NCI-H1436 (cell line): Measurements from ENCODE around the gene DMWD.
"Not testable (repeated sequence)": the region's sequence is repeated elsewhere in the genome, so short reads cannot be mapped to it uniquely, and the experiment has no call there.

ENCODE experiments used
- DNase-seq: peaks from one replicate; lab custom pipeline; 2025; lab: John Stamatoyannopoulos, UW

Gene DMWD

DNA sequence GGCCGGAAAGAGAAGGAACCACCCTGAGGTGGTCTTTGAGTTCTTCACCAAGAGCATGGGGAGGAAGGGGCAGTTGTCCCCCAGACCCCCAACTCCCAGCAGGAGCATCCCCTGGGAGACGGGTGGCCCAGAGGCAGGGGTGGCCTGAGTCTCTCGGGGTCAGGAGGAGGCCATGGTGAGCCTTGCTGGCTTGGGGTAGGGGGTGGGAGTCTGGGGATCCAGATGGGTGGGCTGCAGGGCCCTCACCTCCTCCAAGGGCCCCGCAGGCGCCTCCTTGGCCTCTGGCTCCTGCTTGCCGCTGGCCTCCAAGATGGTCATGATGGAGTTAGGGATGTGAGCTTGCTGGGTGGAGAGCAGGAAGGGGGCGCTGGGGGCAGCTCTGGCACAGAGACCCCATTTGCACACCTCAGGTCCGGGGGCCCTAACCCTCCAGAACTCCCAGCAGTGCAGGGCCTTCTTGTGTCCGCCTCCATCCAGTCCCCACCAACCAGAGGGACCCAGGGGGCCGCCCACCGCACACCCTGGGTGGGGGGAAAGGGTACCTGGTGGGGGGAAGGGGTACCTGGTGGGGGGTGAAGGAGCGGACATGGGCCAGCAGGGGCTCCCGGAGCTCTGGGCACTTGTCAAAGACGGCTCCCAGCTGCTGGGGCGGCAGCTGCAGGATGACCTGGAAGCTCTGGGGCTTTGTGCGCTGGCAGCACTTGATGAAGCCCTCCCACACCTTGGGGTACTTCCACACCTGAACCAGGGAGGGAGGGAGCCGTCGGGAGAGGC lies 23.8 kb upstream of the DMWD start:
- DNase-seq: no peak

- no peak for DNase-seq
These were observed 23.0 kb upstream of the DMWD start for GRCh38 chr19:45815481-45816216.

GRCh38 chr19:45814851-45815480 lies 22.3 kb upstream of the DMWD start, which contains the start of gene RSPH6A:
RSPH6A (minus strand) TSS chr19:45815308; CDS start chr19:45815176, 132 bp downstream.
- no peak for DNase-seq

DNA sequence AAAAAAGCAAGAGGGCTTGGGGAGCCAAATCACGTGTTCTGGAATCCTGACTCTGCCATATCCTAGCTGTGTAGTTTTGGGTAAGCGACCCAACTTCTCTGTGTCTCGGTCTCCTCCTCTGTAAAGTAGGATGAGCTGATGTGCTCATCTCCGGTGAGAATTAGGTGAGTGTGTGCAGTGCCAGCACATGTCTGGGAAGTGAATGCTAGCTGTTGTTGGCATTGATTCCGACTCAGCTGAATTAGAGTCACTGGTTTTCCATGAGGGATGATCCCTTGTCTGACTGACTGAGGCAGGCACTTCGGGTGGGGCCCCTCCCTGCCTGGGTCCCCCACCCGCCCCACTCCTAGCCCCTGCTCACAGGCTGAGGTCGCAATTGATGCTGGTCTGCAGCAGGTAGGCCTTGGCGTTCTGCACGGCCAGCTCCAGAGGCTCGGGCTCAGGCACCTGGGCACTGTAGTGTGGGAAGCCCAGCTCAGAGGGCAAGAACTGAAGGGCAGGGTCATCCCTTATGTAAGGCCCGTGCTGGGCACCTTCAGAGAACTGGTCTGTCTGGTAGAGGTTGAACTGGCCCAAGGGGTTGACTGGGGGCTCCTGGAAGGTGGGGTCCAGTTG lies 21.6 kb upstream of the DMWD start:
- DNase-seq: no peak

DNA sequence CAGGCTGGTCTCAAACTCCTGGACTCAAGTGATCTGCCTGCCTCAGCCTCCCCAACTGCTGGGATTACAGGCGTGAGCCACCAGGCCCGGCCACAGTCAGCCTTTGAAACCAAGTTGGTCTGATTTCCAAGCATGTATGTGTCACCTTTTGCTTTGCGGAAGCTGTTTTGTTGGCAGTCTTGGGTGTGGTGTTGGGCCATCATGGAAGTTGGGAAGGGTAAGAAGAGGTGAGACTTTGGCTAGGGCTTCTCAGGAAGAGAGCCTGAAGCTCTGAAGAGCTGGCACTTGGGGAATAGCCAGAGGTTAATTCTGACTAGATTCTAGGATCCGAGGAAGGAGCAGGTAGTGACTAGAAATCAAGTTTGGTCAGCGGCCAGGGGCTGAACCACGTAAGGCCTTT lies 19.7 kb upstream of the DMWD start:
- DNase-seq: no peak

- no peak for DNase-seq
These were observed 17.1 kb upstream of the DMWD start for GRCh38 chr19:45809643-45810159.

GRCh38 chr19:45805719-45806118 lies 13.1 kb upstream of the DMWD start:
- DNase-seq: no peak

GRCh38 chr19:45804959-45805230 lies 12.2 kb upstream of the DMWD start:
- DNase-seq: no peak

GRCh38 chr19:45804140-45804958 lies 11.7 kb upstream of the DMWD start:
- no peak for DNase-seq

- no peak for DNase-seq
These were observed 9.0 kb upstream of the DMWD start for GRCh38 chr19:45801603-45802175.

DNA sequence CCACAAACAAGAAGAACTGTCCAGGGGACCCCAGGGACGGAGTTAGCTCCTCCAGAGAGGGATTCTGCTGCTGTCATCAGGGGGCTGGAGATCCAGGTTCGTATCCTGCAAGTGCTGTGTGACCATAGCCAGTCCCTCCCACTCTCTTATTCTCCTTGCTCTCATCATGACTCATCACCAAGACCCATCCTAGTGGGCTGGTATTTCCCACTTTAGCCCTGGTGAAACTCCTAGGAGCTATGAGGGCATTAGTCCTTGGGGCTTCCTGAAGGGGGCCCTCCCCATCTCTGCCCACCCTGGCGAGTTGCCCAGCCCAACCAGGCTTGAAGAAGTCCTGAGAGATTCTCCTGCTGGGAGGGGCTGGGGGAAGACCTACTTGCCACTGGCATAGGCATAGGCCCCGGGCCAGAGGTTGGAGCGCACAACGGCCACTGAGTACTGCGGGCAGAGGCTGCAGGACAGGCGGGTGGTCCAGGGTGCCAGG lies 7.5 kb upstream of the DMWD start:
- DNase-seq: no peak

DNA sequence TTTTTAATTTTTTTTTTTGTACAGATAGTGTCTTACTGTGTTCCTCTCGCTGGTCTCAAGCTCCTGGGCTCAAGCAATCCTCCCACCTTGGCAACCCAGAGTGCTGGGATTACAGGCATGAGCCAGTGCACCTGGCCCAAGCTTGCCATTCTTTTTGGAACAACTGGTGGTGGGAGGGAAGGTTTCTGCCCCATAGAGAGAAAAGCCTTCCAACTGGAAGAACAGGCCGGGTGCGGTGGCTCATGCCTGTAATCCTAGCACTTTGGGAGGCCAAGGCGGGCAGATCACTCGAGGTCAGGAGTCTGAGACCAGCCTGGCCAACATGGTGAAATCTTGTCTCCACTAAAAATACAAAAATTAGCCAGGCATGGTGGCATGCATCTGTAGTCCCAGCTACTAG lies 6.9 kb upstream of the DMWD start:
- DNase-seq: not testable (repeated sequence)

GRCh38 chr19:45798995-45799517 lies 6.4 kb upstream of the DMWD start:
- DNase-seq: peak; percentile 28

GRCh38 chr19:45794627-45795026 lies 2.0 kb upstream of the DMWD start:
- DNase-seq: no peak

DNA sequence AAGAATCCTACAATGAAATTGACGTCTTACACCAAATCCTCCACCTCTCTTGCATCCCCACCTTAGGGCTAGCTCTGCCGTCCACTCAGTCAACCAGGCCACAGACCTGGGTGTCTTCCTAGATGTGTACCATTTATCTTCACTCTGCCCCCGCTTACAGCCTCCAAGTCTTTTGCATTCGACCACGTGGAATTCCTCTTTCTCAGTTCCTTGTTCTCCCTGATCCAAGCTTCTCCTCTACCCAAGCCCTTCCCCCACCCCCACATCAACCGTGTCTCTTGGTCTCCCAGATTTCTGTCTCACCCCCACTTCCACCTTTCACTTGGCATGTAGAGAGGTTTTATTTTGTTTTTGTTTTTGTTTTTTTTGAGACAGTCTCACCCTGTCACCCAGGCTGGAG lies 1.2 kb upstream of the DMWD start:
- no peak for DNase-seq

GRCh38 chr19:45793178-45793564 lies 526 bp upstream of the DMWD start:
- DNase-seq: no peak

- no peak for DNase-seq
These were observed 738 bp downstream of the DMWD start for GRCh38 chr19:45791744-45792469.

DNA sequence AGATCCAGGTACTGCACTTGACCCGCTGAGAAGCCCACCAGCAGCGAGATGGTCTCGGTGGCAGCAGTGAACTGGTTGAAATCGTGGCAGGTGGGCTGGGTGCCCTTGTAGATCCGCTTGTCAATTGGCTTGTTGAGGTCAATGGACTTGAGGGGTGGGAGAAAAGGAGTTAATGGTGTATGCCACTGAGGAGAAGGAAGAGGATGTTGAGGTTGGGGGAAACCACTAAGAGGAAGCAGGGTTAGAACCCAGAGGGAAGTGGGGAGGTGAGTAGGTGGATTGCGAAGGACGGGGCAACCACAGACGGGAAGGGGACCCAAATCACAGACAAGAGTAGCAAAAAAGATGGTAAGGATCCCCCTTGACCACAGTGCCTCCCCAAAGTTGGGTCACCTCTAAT lies 1.7 kb downstream of the DMWD start:
- DNase-seq: no peak

DNA sequence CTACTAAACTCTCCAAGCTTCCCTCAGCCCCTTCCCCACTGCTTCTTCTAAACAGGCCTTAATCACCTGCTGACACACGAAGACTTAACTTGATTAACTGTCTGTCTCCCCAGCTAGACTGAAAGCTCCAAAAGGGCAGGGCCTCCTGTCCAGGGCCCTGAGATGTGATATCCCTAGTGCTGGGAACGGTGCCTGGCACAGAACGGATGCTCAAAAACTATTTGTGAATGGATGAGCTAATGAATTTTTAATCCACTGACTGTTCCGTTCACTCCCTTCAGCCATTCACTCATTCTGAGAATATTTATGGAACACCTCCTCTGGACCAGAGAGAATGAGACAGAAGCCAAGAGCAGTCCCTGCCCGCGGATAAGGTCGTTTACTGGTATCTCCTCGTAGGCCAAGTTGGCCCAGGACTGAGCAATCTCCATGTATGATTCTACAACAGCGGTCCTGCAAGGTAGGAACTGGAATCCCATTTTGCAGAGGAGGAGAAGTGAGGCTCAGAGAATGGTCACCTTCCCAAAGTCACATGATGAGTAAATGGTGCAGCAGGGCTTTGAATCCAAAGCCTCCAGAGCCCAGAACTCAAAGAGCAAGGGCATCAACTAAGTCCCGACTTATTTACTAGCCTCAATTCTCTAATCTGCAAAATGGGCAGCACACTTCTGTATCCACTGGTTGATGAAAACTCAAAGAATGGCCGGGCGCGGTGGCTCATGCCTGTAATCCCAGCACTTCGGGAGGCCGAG lies 3.4 kb downstream of the DMWD start:
- no peak for DNase-seq

- DNase-seq: no peak
These were observed 6.1 kb downstream of the DMWD start for GRCh38 chr19:45786533-45786894.
